DOHH2 (cell line): ENCODE data around the gene CDK15.

Source experiments
- EZH2phosphoT487 ChIP-seq: fragments of 200-600 bp; sonication (generic); IDR thresholded peaks from 2 replicates; pipeline ENCODE4 v1.6.1; 2017; ENCODE audit warnings: borderline replicate concordance, mild to moderate bottlenecking, antibody characterized with exemption, low read length, moderate library complexity, mixed read lengths
- TF ChIP-seq, protein P1 (sequence below): fragments of 200-600 bp; sonication (generic); IDR thresholded peaks from one replicate; pipeline ENCODE4 v1.5.1; 2014; ENCODE audit warnings: antibody characterized with exemption, mild to moderate bottlenecking, low read depth, low read length; ENCODE audit not compliant: poor library complexity, severe bottlenecking

DNA sequence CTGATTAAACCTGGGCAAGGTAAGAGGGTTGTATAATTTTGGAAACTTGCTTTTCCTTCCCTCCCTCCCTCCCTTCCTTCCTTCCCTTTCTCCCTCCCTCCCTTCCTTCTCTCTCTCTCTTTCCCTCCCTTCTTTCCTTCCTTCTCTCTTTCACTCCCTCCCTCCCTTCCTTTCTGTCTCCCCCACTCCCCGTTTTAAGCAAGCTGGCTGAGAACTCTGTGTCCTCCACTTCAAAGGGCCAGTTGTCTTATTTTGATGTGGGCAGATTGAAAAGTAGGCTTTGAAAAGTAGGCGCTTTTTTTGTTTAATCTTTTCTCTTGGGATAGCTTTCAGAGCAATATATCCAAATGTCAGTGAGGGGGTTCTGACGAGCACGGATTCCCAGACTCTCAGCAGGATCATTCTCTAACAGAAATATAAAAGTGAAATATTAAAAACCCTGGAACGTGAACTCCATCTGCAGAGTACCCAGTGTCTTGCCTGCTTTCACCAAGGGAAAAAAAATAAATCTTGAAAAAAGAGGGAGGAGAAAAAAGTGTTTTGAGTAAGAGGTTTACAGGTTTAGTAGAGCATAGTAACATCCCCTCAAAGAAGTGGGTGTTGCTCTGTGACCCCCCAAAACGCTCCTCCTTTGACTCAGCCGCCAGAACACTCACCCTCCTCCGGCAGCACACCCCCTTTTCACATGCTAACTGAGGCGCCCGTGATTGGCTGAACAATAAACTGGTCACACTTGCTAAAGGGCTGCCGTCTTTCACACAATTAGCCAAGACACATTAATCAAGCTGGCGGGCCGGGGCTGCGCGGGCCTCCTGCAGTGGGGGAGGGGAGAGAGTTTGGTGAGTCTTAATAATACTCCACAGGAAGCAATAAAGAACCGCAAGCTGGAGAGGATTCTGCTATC is 52.2 kb downstream of the CDK15 start:
- TF ChIP-seq, protein P1, sequence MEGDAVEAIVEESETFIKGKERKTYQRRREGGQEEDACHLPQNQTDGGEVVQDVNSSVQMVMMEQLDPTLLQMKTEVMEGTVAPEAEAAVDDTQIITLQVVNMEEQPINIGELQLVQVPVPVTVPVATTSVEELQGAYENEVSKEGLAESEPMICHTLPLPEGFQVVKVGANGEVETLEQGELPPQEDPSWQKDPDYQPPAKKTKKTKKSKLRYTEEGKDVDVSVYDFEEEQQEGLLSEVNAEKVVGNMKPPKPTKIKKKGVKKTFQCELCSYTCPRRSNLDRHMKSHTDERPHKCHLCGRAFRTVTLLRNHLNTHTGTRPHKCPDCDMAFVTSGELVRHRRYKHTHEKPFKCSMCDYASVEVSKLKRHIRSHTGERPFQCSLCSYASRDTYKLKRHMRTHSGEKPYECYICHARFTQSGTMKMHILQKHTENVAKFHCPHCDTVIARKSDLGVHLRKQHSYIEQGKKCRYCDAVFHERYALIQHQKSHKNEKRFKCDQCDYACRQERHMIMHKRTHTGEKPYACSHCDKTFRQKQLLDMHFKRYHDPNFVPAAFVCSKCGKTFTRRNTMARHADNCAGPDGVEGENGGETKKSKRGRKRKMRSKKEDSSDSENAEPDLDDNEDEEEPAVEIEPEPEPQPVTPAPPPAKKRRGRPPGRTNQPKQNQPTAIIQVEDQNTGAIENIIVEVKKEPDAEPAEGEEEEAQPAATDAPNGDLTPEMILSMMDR, result no peak
- TF ChIP-seq EZH2phosphoT487, result no peak
